AG09309 (cell line): Measurements from ENCODE around the gene FOXG1.

Experiments
- DNase-seq: peaks from one replicate; pipeline ENCODE4 v3.0.0-alpha.2; 2010; ENCODE audit warnings: low read depth
- H3K4me3 ChIP-seq: 2 replicates; pipeline ENCODE4 v1.5.1; 2011; ENCODE audit warnings: mild to moderate bottlenecking, low read depth, low read length, moderate library complexity; ENCODE audit not compliant: control insufficient read depth
- CTCF ChIP-seq: IDR thresholded peaks from 2 replicates; pipeline ENCODE4 v1.5.1; 2011; ENCODE audit warnings: mild to moderate bottlenecking, low read depth, low read length, inconsistent platforms; ENCODE audit not compliant: insufficient read depth, control insufficient read depth; ENCODE audit errors: missing control alignments

The FOXG1 gene

GRCh38 chr14:28771168-28771567 lies 4.6 kb downstream of the FOXG1 start:
- no peak overlapping the region for H3K4me3 ChIP-seq
- no peak for TF ChIP-seq CTCF
- no peak for DNase-seq

GRCh38 chr14:28772613-28773012 lies 6.0 kb downstream of the FOXG1 start:
- no peak overlapping the region for H3K4me3 ChIP-seq
- no peak for DNase-seq
- TF ChIP-seq CTCF = no peak

GRCh38 chr14:28773176-28773575 lies 6.6 kb downstream of the FOXG1 start:
- no peak overlapping the region for H3K4me3 ChIP-seq
- TF ChIP-seq CTCF = no peak
- no peak for DNase-seq

GRCh38 chr14:28773861-28774691 lies 7.5 kb downstream of the FOXG1 start:
- DNase-seq = peak; percentile 1
- H3K4me3 ChIP-seq = peak overlapping the region; percentile 8

GRCh38 chr14:28774764-28775735 lies 8.5 kb downstream of the FOXG1 start:
- H3K4me3 ChIP-seq = no peak overlapping the region; the same call in 1 of the 2 replicates
- no peak for TF ChIP-seq CTCF

More at GRCh38 chr14:28773861-28774691, 7.5 kb downstream of the FOXG1 start:
- peak; percentile 61 for TF ChIP-seq CTCF

GRCh38 chr14:28776482-28777266 lies 10.1 kb downstream of the FOXG1 start:
- no peak for TF ChIP-seq CTCF
- DNase-seq = no peak
- no peak overlapping the region for H3K4me3 ChIP-seq

More at GRCh38 chr14:28774764-28775735, 8.5 kb downstream of the FOXG1 start:
- no peak for DNase-seq
